GM18508 (cell line): ENCODE measurements around the gene PSME4.
"Not testable (repeated sequence)": the region's sequence is repeated elsewhere in the genome, so short reads cannot be mapped to it uniquely, and the experiment has no call there.

Experiments
- ATAC-seq: cut with Tn5 transposase; IDR thresholded peaks from one replicate; pipeline ENCODE4 v1.9.1; 2021; ENCODE audit warnings: moderate number of reproducible peaks; ENCODE audit not compliant: insufficient read depth, unreplicated experiment

PSME4 gene

GRCh38 chr2:53886406-53887280, 84.2 kb downstream of the PSME4 start:
- no peak for ATAC-seq

- no peak for ATAC-seq
Measured at GRCh38 chr2:53884883-53885282, 85.9 kb downstream of the PSME4 start.

- no peak for ATAC-seq
Measured at GRCh38 chr2:53881986-53882385, 88.8 kb downstream of the PSME4 start.

- no peak for ATAC-seq
Measured at GRCh38 chr2:53881360-53881759, 89.4 kb downstream of the PSME4 start.

- ATAC-seq, result no peak
Measured at GRCh38 chr2:53880756-53881155, 90.0 kb downstream of the PSME4 start.

GRCh38 chr2:53877556-53877955, 93.2 kb downstream of the PSME4 start:
- no peak for ATAC-seq

GRCh38 chr2:53877112-53877511, 93.7 kb downstream of the PSME4 start:
- ATAC-seq, result no peak

GRCh38 chr2:53874401-53874950, 96.3 kb downstream of the PSME4 start:
- ATAC-seq, result no peak

- no peak for ATAC-seq
Measured at GRCh38 chr2:53867773-53868172, 103.0 kb downstream of the PSME4 start.

GRCh38 chr2:53867169-53867568, 103.6 kb downstream of the PSME4 start:
- no peak for ATAC-seq

- no peak for ATAC-seq
Measured at GRCh38 chr2:53865962-53866361, 104.8 kb downstream of the PSME4 start.

- no peak for ATAC-seq
Measured at GRCh38 chr2:53865264-53865663, 105.5 kb downstream of the PSME4 start.

- no peak for ATAC-seq
Measured at GRCh38 chr2:53863538-53864227, 107.1 kb downstream of the PSME4 start.

GRCh38 chr2:53861824-53862223, 109.0 kb downstream of the PSME4 start:
- ATAC-seq, result no peak

- ATAC-seq, result no peak
Measured at GRCh38 chr2:53859206-53860181, 111.3 kb downstream of the PSME4 start, which contains the start of gene GPR75. Gene GPR75, minus strand, starts transcription at chr2:53859967. Its CDS starts 5,211 bp downstream, at chr2:53854756.

- no peak for ATAC-seq
Measured at GRCh38 chr2:53856272-53856671, 114.5 kb downstream of the PSME4 start.

- no peak for ATAC-seq
Measured at GRCh38 chr2:53854678-53855077, 116.1 kb downstream of the PSME4 start.

- no peak for ATAC-seq
Measured at GRCh38 chr2:53852532-53852931, 118.3 kb downstream of the PSME4 start.

GRCh38 chr2:53851052-53851757, 119.6 kb downstream of the PSME4 start:
- not testable (repeated sequence) for ATAC-seq
